Prostate gland (tissue), 2 donors: ENCODE measurements around the gene NOP53.

Experiments
- POLR2A ChIP-seq: fragments of 450-650 bp; IDR thresholded peaks from one replicate; pipeline ENCODE4 v1.6.1; 2016; ENCODE audit warnings: antibody characterized with exemption, mild to moderate bottlenecking
- POLR2AphosphoS5 ChIP-seq: sonication (generic); formaldehyde crosslinking; IDR thresholded peaks from one replicate; pipeline ENCODE4 v1.6.1; 2017; ENCODE audit warnings: antibody characterized with exemption
- TF ChIP-seq, protein P1 (sequence below), 4 experiments: fragments of 200-600 bp in 2 of 4; fragments of 450-650 bp in 2 of 4; sonication (generic) in 2 of 4; IDR thresholded peaks; 1 replicate in 3 of 4; 2 replicates in 1 of 4; pipeline ENCODE4 v1.5.1; 2016 to 2019; ENCODE audit warnings: antibody characterized with exemption in 4 of 4, mild to moderate bottlenecking in 2 of 4, moderate library complexity in 2 of 4

- TF ChIP-seq POLR2A (no peak), POLR2AphosphoS5 (no peak)
- TF ChIP-seq, protein P1, sequence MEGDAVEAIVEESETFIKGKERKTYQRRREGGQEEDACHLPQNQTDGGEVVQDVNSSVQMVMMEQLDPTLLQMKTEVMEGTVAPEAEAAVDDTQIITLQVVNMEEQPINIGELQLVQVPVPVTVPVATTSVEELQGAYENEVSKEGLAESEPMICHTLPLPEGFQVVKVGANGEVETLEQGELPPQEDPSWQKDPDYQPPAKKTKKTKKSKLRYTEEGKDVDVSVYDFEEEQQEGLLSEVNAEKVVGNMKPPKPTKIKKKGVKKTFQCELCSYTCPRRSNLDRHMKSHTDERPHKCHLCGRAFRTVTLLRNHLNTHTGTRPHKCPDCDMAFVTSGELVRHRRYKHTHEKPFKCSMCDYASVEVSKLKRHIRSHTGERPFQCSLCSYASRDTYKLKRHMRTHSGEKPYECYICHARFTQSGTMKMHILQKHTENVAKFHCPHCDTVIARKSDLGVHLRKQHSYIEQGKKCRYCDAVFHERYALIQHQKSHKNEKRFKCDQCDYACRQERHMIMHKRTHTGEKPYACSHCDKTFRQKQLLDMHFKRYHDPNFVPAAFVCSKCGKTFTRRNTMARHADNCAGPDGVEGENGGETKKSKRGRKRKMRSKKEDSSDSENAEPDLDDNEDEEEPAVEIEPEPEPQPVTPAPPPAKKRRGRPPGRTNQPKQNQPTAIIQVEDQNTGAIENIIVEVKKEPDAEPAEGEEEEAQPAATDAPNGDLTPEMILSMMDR (IDR thresholded peaks at IDR 0.05) = no peak
These were observed 55.9 kb downstream of the NOP53 start for GRCh38 chr19:47801270-47801669.
